HG03135 (cell line): Measurements from ENCODE around the gene MRPL46.
"Not testable (repeated sequence)": the region's sequence is repeated elsewhere in the genome, so short reads cannot be mapped to it uniquely, and the experiment has no call there.

Experiments used
- ATAC-seq: cut with Tn5 transposase; IDR thresholded peaks from one replicate; pipeline ENCODE4 v1.9.1; 2021; ENCODE audit warnings: mild to moderate bottlenecking, moderate library complexity; ENCODE audit not compliant: unreplicated experiment

Gene MRPL46

DNA sequence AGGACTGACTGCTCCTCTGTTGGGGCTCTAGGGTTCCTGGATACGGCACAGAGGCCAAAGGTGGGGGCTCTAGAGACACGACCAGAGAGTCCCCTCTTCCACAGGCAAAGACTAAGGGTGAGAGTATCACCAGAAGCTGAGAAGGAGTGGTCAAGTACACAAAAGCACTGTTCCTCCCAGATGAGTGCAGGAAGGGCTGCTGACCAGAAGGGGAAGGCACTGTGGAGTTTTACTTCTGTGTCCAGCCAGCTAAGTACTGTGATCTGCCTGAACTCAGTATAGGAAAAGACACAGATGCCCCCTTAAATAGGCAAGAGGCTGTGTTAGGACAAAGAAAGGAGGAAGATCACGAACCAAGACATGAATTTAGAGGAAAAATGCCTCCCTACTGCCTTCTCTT is 12.0 kb upstream of the MRPL46 start:
- ATAC-seq = no peak

DNA sequence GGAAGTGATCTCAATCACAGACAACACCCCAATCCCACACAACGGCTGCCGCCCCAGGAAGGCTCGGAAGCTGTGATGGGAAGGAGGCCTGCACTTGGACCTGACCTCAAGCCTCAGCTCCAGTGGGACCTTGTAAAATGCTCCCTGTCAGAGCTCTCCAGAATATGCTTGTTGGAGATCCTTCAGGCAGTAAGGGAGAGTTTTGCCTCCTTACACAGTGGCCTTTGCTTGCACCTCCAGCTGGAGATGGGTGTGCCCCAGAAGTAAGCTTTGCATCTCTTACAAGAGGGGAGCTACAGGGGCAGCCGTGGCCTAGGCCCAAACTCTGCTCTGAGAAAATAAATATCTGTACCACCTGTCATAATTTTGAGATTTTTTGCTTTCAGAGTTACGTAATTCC is 10.7 kb upstream of the MRPL46 start:
- ATAC-seq = no peak

DNA sequence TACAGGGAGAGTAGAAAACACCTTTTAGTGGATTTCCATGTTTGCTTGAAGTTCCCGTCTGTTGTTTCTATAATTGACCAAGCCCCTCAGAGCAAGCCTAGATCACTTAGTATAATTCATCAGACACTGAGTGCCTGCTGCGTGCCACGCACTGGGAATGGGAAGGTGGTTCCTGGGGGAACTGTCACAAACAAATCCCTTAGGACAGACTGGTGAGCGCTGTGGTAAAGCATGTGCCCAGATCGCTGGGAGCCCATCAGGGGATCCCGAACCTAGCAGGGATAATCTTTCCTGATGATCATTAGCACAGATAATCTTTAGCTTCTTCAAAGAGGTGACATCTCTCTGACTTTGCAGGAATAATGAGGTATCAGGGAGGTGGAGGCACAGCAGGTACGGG is 9.9 kb upstream of the MRPL46 start:
- ATAC-seq = no peak

DNA sequence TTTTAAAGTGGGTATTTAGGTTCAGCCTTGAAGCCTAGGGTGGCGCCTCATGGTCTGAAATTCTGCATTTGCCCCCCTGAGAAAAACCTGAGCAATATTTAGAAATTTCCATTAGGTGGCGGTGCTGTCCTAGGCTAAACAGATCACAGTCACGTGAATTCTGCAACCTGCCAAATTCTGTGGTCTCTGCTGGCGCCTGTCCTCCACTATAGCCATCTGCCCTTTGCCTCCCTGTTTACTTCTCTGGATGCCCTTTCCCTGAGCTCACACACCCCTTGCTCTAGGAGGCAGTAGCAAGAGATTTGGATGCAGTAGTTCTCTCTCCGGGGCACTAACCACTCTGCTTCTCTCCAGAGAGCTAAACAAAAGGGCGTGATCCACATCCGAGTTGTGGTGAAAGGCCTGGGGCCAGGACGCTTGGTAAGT is 9.5 kb upstream of the MRPL46 start:
- ATAC-seq = no peak

DNA sequence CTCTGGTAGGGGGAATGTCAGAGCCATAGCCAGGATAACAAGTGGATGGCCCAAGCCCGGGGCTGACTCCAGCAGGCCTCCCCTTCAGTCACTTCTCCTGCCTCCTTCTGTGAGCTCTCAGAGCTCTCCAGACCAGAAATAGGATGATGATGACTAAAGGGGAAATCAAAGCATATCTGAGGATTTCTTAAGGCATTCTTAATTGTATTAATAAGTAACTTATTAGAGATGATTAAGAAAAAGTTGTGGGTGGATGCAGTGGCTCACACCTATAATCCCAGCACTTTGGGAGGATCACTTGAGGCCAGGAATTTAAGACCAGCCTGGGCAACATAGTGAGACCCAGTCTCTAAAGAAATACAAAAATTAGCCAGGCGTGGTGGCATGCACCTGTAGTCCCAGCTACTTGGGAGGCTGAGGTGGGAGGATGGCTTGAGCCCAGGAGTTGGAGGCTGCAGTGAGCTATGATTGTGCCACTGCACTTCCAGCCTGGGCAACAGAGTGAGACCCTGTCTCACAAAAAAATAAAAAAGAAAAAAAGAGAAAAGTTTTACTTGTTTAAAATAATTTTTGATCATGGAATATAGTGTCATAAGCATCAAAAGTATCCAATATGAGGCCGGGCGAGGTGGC is 6.6 kb upstream of the MRPL46 start:
- ATAC-seq = not testable (repeated sequence)

DNA sequence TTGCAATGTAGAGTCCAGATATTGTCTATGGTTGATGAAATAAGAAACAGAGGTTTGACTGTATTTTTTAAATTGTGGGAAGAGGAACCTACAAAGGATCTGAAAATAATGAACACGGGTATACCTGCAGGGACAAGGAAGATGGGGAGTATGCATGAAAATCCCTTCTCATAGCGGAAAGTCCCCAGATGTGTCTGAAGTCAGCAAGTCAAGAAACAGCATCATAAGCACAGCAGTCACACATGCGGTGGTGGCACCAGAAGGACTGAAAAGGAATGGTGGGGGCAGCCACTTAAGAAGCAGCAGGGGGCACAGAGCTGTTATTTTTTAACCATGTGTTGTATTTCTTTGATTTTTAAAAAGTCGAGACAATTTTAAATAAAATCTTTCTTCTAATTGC is 5.0 kb upstream of the MRPL46 start:
- ATAC-seq = no peak

DNA sequence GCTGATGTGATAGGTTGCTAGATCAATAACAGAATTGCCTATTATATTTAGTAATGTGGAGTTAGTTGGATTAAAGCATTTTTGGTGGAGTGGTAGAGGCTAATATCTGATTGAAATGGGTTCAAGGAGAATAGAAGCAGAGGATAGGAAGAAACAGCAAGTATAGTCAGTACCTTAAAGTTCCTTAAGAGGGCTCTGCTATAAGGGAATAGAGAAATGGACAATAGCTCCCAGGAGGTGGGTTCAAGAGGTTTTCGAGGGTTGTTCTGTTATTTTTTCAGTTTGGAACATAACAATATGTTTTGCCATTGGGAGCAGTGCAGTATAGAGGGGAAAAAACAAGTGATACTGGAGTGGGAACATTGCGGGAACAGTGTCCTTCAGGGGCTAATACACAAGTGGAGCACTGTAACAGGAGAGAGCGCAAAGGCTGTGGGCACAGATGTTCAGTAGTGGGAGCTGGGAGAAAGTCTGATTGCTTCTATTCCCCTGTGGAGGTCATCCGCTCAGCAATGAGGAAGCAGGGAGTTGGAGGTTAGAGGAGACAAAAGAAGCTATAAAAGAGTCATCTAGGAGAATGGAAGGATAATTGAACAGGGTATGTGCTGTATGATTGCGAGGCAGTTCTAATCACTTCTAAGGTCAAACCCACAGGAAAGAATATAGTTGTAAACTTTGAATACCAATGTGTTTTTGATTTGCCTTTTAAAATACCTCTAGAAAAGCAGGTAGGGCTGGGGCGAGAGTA is 3.6 kb upstream of the MRPL46 start:
- no peak for ATAC-seq

DNA sequence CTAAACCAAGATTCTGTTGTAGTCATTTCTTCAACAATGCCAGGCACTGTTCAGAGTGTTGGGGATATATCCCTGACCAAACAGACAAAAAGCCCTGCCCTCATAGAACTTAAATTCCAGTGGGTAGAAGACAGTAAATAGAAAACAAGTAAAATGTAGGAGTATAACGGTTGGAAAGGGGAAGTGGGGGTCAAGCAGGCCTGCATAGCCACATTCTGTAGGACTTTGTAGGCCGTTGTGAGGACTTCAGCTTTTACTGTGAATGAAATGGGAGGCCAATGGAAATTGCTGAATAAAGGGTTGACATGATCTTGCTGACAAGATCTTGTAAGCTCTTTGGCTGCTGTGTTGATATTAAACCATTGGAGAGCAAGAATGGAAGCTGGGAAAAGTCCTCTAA is 2.1 kb upstream of the MRPL46 start:
- no peak for ATAC-seq

DNA sequence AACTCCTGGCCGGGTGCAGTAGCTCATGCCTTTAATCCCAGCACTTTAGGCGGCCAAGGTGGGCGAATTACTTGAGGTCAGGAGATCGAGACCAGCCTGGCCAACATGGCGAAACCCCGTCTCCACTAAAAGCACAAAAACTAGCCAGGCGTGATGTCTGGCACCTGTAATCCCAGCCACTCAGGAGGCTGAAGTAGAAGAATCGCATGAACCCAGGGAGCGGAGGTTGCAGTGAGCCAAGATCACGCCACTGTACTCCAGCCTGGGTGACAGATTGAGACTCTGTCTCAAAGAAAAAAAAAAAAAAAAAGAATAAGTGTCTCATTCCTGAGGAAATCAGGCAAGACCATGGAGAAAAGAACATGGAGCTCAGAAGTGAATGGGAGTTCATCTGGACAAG is 1.5 kb upstream of the MRPL46 start:
- not testable (repeated sequence) for ATAC-seq

DNA sequence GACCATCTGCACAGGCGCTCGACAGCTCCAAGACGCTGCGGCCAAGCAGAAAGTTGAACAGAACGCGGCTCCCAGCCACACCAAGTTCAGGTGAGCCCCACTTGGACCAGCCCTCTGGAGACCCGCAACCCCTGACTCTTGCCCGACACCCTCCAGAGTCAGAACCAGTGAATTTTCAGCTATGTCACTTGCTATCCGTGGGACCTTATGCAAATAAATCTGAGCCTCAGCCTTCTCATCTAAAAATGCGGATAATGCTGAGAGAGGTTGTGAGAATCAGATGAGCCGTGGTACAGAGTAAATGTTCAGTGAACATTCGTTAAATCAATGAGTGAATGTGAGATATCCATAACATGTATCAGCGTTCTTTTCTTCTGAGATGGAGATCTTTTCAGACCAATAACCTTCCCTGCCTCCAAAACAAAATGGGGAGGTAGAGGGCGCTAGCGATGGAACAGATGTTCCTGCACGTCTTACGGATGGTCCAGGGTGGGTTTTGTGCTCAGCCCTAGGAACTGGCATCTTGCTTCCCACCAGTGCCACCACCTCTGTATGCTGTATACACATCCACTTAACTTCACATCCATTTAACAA is 844 bp upstream of the MRPL46 start:
- ATAC-seq = no peak

DNA sequence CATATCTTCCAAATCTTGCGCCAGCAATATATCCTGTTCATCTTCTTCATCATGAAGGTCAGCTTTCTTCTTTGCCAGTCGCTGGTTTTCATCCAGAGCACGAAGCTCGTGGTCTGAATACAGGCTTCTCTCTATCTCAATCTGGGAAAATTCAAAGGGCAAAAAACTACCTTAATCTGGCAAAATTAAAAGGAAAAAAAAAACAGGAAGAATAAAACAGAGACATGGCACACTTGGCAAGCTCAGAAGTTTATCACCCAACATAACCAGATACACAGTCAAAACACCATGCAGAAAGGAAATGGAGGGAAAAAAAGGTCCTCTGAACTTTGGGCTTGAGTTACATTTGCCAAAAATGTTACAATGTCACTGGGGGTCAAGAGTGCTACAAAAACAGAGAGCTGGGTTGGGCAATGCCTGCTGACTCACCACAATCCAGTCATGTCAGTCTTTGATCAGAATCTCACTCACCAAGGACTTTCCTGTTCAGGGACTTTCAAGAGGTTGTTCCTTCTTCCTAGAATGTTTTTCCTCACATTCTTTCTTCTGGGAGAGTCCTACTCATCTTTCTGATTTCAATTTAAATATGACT is 1.5 kb downstream of the MRPL46 start:
- no peak for ATAC-seq

DNA sequence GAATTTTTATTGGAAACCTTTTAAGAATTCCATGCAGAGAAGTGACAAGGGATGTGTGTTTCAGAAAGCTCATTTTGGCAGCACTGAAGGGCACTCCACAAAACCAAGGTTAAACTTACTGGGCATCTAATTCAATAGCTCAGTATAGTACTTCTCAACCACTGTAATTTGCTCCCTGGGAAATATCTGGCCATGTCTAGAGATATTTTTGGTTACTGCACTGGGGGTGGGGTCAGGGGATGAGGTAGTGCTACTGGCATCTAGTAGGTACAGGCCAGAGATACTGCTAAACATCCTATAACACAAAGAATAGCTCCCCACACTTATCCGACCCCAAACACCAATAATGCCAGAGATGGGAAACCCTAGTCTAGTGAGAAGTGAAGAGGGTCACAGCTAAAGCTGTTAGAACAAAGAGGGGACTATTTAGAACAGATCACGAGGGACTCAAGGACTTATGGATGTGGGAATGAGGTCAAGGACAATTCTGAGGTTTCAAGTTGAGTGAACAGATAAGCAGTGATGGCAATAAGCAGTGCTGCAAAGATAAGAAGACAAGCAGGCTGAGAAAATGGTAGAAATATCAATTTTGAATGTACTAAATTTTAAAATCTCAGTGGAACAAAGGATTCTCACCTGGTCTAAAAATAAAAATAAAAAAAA is 3.2 kb downstream of the MRPL46 start:
- no peak for ATAC-seq

DNA sequence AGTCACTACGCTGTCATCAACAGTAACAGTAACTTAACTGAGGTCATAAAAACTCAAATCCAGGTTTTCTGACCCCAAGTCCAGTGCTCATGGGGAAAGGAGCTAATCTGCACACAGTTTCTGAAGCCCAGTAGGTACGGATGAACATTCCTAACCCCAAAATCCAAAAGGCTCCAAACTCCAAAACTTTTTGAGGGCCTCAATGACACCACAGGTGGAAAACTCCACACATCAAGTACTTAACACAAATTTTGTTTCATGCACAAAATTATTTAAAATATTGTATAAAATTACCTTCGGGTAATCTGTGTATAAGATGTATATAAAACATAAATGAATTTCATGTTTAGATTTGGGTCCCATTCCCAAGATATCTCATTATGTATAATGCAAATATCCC is 10.5 kb downstream of the MRPL46 start:
- ATAC-seq = no peak

DNA sequence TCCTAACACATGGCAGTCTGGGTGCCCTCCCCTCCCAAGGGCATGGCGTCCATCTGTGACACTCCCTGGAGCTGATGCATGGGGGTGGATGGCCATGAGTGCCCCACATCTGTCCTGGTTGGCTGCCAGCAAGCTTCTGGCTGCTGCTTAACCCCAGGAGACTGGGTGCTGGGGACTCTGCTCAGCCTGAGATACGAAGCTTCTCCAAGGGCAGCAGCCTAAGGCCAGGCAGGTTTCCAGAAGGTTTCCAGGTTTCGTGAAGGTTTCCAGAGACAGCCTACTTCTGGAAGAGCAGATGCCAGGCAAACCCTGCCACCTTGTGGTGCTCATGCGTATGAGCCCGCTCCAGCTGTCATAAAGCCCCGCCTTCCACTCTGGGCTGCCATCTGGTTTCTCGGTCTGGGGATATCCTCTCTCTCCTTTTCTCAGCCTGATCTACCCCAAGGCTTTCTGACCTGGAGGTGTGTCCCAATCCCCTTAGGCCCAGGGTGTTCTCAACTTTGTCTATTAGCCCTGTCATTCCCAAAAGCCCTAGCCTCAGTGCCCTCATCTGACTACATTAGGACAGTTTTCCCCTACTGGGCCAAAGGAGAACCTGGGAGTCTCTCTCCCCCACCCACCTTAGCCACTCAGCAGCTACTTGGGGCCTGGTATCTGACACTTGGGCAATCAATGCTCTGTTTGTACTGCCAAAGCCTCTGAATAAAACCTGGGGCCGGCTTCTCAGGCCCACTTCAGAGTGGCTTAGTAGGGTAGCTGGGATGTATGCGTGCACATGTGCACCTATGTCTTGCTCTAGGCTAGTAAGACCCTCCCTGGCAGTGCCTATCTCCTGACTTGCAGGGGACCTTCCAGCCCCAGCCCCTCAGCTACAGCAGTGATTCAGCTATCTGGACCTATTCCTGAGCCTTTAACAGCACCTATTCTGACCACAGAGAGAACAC is 12.0 kb downstream of the MRPL46 start:
- ATAC-seq = peak; percentile 88

DNA sequence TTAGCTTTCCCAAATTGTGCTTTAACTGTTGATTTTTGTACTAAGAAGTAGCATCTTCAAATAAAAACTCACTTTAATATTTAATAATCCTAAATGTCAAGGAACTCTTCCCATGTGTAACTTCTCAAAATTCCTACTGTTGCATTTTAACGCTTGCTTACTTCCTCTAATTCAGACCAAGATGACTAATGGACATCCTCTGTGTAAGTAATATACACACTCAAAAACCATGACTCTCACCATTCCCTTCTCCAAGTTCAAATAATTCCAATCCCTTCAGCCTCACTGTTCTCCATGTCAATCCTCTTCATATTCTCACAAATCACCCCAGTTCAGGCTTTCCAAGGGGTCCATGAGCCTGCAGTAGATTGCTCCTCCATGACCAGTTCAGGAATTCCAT is 13.0 kb downstream of the MRPL46 start:
- no peak for ATAC-seq

DNA sequence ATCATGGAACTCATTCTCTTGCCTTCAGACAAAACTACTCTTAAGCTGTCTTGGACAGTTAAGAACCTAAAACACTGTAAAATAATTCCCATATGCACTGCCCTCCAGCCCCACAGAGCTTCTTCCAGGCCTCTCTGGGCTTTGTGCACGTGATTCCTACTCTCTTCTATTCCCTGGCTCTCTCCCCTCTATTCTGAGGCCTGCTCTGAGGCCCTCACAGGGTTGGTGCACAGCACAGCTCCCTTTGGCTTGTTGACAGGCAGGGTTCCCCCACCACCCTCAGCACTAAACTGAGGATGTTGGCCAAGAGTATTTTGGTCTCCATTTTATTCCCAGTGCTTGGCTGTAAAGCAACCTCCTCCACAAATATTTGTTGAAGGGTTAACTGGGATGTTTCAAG is 13.5 kb downstream of the MRPL46 start:
- ATAC-seq = no peak

DNA sequence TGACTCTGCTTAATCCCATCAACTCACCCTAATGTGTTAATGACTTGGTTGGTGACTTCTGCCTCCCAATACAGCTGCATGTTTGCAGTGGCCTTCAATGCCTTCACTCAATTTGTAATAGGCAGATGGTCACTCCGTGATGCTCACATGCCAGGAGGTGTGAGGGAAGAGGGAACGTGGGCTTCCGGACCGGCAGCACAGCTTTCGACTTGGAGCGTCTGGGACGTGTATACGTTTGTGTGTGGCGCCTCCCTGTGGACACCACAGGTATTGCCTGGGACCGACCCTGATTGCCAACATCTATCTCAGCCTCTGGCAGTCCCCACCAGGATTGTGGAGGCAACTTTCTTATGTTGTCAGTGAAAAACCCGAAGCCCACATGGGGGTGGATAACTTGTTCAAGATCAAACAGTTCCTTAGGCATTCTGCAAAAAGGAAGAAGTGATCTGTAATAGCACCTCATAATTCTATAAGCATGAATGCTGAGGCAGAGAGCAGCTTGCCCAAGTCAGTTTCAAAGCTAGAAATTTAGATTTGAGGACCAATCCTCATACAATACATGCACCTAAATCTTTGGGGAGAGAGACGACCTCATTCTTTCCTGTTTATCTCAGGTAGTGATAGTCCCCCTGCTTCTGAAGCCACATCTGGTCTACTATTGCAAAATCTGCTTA is 16.9 kb downstream of the MRPL46 start:
- ATAC-seq = no peak

DNA sequence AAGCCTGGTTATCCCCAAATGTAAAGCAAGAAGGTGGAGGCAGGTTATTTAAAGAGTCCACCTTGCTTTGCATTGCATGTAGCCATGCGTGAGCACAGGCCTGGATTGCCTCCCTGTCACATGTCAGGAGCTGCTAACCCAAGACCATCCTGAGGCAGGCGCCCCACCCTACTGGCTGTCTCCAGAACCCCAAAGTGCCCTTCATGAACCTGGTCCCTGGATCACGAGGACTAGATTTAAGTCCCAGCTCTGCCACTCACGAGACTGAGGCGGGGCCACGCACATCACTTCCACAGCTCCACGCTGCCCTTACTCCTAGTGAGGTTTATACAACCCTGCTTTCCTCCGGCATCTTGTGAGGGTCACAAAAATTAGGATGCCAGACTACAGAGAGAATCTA is 17.6 kb downstream of the MRPL46 start:
- ATAC-seq = no peak

DNA sequence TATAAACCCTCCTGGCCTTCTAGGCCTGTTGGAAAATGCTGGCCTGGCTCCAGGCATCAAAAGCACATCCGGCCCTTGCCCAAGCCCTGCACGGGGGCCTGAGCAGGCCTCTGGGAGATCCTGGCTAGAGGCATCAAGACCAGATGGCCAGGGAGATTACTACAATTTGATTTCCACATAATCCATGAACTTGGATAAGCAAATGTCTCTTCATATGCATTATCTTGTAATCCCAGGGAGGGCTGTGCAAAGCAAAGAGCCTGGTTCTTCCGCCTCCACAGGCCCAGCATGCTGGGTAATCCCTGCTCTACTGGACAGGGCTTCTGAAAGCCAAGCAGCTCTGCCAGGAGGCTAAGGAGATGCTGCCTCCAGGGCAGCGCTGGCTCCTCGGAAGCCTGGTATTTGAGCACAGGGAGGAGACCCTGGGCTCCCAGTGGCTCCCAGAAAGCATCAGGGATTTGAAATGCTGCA is 18.2 kb downstream of the MRPL46 start:
- no peak for ATAC-seq

DNA sequence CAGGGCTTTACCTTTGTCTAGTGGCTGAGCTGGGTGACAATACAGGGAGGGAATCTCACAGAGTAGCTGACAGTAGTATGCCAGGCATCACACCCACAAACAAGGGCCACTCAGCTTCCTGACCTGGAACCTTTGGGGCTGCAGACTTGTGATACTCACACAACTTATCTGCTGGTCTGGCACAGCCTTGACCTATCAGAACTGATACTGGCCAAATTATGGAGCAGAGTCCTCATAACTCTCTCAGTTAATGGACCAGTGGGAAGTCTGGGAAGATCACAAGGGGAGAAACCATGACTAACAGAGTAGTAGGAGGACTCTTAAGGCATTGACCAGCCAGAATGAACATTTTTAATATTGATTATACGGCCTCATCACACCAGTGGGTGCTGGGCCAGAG is 19.4 kb downstream of the MRPL46 start:
- no peak for ATAC-seq
